ENCODE measurements around the gene HAVCR2. TPM values are rescaled to one million over a fixed set of nuclear protein-coding genes. Genes with fewer than 3 reads are reported as not detected.
"Not testable (repeated sequence)": the region's sequence is repeated elsewhere in the genome, so short reads cannot be mapped to it uniquely, and the experiment has no call there.

The HAVCR2 gene
- total RNA-seq, 3 donors from 2014 or later = 10.8 to 26.6 (median 13.3) TPM

- Histone ChIP-seq H3K4me1 (no peaks in the 10 kb centered on the region), H3K27me3 (no peaks in the 10 kb centered on the region), H3K4me3 (no peak overlapping the region), H3K36me3 (no peaks in the 10 kb centered on the region), H3K27ac (no peak overlapping the region), H3K9me3 (no peaks in the 10 kb centered on the region)
- intact Hi-C loops (cut with DNase I; ENCODE audit: low total_unique reads) = no loop called here
- TF ChIP-seq POLR2A (IDR thresholded peaks at IDR 0.05) = no peak
- TF ChIP-seq CTCF (IDR thresholded peaks at IDR 0.05) = no peak
- no peak for TF ChIP-seq POLR2AphosphoS5 (IDR thresholded peaks at IDR 0.05)
- no peak for DNase-seq (ENCODE audit: low spot score in 2 of 2)
Measured at GRCh38 chr5:157066080-157066479, 42.8 kb downstream of the HAVCR2 start.

GRCh38 chr5:157063776-157064430 lies 44.9 kb downstream of the HAVCR2 start:
- intact Hi-C loops (cut with DNase I; ENCODE audit: low total_unique reads) = no loop called here
- H3K36me3 ChIP-seq = no peaks in the 10 kb centered on the region
- no peak for TF ChIP-seq POLR2A (IDR thresholded peaks at IDR 0.05)
- no peak overlapping the region for H3K4me3 ChIP-seq
- H3K9me3 ChIP-seq = no peaks in the 10 kb centered on the region
- no peaks in the 10 kb centered on the region for H3K27me3 ChIP-seq
- no peaks in the 10 kb centered on the region for H3K4me1 ChIP-seq
- no peak for DNase-seq (ENCODE audit: low spot score in 2 of 2)
- H3K27ac ChIP-seq = no peak overlapping the region

- Histone ChIP-seq H3K9me3 (no peaks in the 10 kb centered on the region), H3K27me3 (no peaks in the 10 kb centered on the region), H3K4me1 (no peaks in the 10 kb centered on the region), H3K4me3 (no peak overlapping the region), H3K27ac (no peak overlapping the region), H3K36me3 (no peaks in the 10 kb centered on the region)
- no peak for TF ChIP-seq POLR2AphosphoS5 (IDR thresholded peaks at IDR 0.05)
- TF ChIP-seq CTCF (IDR thresholded peaks at IDR 0.05) = no peak
- no peak for TF ChIP-seq POLR2A (IDR thresholded peaks at IDR 0.05)
- intact Hi-C loops (cut with DNase I; ENCODE audit: low total_unique reads) = no loop called here
- no peak for DNase-seq (ENCODE audit: low spot score in 2 of 2)
Measured at GRCh38 chr5:157059891-157060290, 49.0 kb downstream of the HAVCR2 start.

- Histone ChIP-seq H3K4me3 (no peak within 1 kb of the TSS), H3K36me3 (no peaks in the 10 kb centered on the region), H3K4me1 (no peaks in the 10 kb centered on the region), H3K9me3 (no peaks in the 10 kb centered on the region), H3K27me3 (no peaks in the 10 kb centered on the region), H3K27ac (no peak within 1 kb of the TSS)
- DNase-seq (ENCODE audit: low spot score in 2 of 2) = no peak
- TF ChIP-seq CTCF (IDR thresholded peaks at IDR 0.05) = no peak
- no peak for TF ChIP-seq POLR2A (IDR thresholded peaks at IDR 0.05)
- TF ChIP-seq POLR2AphosphoS5 (IDR thresholded peaks at IDR 0.05) = no peak
- intact Hi-C loops (cut with DNase I; ENCODE audit: low total_unique reads) = no loop called here
Measured at GRCh38 chr5:157059093-157059539, 49.7 kb downstream of the HAVCR2 start, which contains the start of gene HAVCR1. Gene HAVCR1 (minus strand): TSS chr5:157059116. CDS start chr5:157057943, 1,173 bp downstream.

GRCh38 chr5:157057459-157058370 lies 51.1 kb downstream of the HAVCR2 start:
- no peak for DNase-seq (ENCODE audit: low spot score in 2 of 2)
- Histone ChIP-seq H3K4me1 (no peaks in the 10 kb centered on the region), H3K4me3 (no peak overlapping the region), H3K27me3 (no peaks in the 10 kb centered on the region), H3K36me3 (no peaks in the 10 kb centered on the region), H3K9me3 (no peaks in the 10 kb centered on the region), H3K27ac (no peak overlapping the region)
- no peak for TF ChIP-seq POLR2A (IDR thresholded peaks at IDR 0.05)
- TF ChIP-seq CTCF (IDR thresholded peaks at IDR 0.05) = no peak
- intact Hi-C loops (cut with DNase I; ENCODE audit: low total_unique reads) = no loop called here

- DNase-seq (ENCODE audit: low spot score in 2 of 2); intact Hi-C loops (cut with DNase I; ENCODE audit: low total_unique reads); H3K27me3 ChIP-seq; H3K9me3 ChIP-seq; H3K27ac ChIP-seq; H3K4me3 ChIP-seq; H3K36me3 ChIP-seq; H3K4me1 ChIP-seq: not testable (repeated sequence)
Measured at GRCh38 chr5:157056848-157057247, 52.0 kb downstream of the HAVCR2 start.
